ENCODE data around the gene FAM83D. TPM values are rescaled to one million over a fixed set of nuclear protein-coding genes. Genes with fewer than 3 reads are reported as not detected.
A peak's percentile ranks its signal among the peaks of the same experiment; 100 is the strongest.

Gene FAM83D
- total RNA-seq, 2 donors from 2014 or later = 10.4 to 10.5 TPM

DNA sequence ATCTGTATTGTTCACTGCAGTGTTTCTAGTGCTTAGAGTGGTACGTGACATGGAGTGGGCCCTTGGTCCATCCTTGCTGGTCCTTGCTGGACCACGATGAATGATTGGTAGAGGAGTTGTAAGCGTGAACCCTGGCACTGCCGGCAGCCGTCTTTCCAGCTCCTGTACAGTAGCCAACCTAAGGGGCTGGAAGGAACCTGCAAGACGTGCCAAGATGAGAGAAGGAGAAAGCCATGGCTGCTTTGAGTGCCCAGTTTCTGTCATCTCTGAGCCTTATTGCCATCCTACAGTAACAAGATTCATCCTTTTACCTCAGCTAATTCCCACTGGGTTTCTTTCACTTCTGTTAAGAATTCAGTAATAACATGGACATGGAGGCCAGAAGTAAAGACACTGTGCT, 41.9 kb downstream of the FAM83D start:
- Mint-ChIP-seq H3K4me1 (ENCODE audit: low read depth) (peaks cover 27% of the 10 kb centered on the region), H3K27ac (no peak overlapping the region), H3K36me3 (ENCODE audit: insufficient read depth in 2 of 2) (peaks cover 2 to 14% of the 10 kb centered on the region in 2 donors), H3K4me3 (no peak overlapping the region), H3K27me3 (ENCODE audit: low read depth) (no peaks in the 10 kb centered on the region), H3K9me3 (no peaks in the 10 kb centered on the region)
- DNase-seq = no peak
- ATAC-seq (replicated peaks in 1 of 2) = no peak

DNA sequence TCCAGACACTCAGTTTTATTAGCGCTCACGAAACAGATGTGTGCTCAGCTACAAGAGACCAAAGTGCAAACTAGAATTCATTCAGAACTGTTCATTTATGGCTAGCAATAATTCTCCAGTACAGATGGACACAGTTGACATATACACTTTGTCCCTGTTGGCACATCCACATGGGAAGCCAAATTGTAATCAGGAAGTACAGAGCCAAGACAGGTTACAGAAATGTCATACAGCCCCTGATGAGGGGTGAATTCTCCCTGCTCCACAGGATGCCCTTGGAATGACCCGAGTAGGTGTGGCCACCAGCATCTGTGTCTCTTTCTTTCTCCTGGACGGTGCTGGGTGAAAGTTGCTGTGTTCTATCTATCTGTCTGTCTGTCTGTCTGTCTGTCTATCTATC, 43.5 kb downstream of the FAM83D start:
- Mint-ChIP-seq H3K36me3 (ENCODE audit: insufficient read depth in 2 of 2) (peaks cover 4 to 13% of the 10 kb centered on the region in 2 donors), H3K27ac (no peak overlapping the region), H3K27me3 (ENCODE audit: low read depth) (no peaks in the 10 kb centered on the region), H3K4me3 (no peak overlapping the region), H3K4me1 (ENCODE audit: low read depth) (peaks cover 20% of the 10 kb centered on the region), H3K9me3 (no peaks in the 10 kb centered on the region)
- no peak for DNase-seq
- no peak for ATAC-seq (replicated peaks in 1 of 2)

DNA sequence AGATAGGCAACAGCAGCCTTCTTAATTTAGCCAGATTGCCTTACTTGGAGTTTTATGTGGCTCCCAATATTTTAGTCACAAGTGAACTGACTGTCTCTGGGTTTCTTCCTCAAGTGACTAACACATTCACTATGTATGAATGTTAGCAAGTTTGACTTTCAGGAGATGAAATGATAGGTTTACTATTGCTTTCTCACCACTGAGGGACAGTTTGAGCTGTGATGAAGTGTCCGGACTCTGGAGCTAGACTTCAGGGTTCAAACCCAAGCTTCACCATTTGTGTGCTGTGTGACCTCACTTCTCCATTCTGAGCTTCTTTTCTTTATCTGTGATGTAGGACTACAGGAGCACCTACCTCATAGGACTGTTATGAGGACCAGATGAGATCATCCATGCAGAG, 44.1 kb downstream of the FAM83D start:
- no peak overlapping the region for H3K4me3 Mint-ChIP-seq
- H3K27me3 Mint-ChIP-seq (ENCODE audit: low read depth) = no peaks in the 10 kb centered on the region
- ATAC-seq (replicated peaks in 1 of 2) (peak in 1 of 2 donors; percentile 76), DNase-seq (no peak)
- H3K36me3 Mint-ChIP-seq (ENCODE audit: insufficient read depth in 2 of 2) = peaks cover 4 to 11% of the 10 kb centered on the region in 2 donors
- peak overlapping the region; percentile 86 for H3K27ac Mint-ChIP-seq
- H3K9me3 Mint-ChIP-seq = no peaks in the 10 kb centered on the region
- H3K4me1 Mint-ChIP-seq (ENCODE audit: low read depth) = peaks cover 14% of the 10 kb centered on the region

DNA sequence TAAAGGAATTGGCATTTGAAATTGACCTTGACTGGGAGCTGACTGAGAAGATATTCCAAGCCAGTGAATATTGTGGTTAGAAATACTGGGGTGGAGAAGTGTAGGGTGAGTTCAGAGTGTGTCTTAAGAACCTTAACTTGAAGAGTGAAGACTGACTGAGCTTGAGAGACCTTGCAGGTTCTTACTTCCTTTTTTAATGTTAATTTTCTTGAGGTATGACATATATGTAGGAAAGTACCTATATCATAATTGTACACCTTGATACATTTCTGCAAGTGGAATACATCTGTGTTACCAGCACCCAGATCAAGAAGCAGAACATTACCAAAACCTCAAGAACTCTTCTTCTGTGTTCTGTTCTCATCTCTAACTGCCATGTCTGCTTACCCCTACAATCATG, 46.9 kb downstream of the FAM83D start:
- DNase-seq = no peak

DNA sequence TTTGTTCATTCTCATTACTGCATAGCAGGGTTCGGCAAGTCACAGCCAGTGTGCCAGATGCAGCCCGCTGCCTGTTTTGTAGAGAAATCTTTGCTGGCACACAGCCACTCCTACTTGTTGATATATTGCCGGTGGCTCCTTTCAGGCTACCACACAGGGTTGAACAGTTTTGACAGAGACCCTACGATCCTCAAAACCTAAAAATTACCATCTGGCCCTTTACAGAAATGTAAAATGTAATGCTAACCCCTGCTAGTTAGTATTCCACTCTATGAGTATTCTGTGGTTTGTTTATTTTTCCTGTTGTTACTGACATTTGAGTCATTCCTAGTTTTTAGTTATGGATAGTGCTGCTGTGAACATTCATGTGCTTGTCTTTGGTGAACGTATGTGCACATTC, 47.4 kb downstream of the FAM83D start:
- Mint-ChIP-seq H3K4me3 (no peak overlapping the region), H3K27me3 (ENCODE audit: low read depth) (no peaks in the 10 kb centered on the region), H3K4me1 (ENCODE audit: low read depth) (peaks cover 10% of the 10 kb centered on the region), H3K36me3 (ENCODE audit: insufficient read depth in 2 of 2) (peaks cover 4 to 11% of the 10 kb centered on the region in 2 donors), H3K27ac (peak overlapping the region; percentile 71), H3K9me3 (no peaks in the 10 kb centered on the region)
- DNase-seq (no peak), ATAC-seq (replicated peaks in 1 of 2) (no peak)

More for the DNA sequence above, 46.9 kb downstream of the FAM83D start:
- no peak overlapping the region for H3K4me3 Mint-ChIP-seq
- no peak for ATAC-seq (replicated peaks in 1 of 2)
- peaks cover 4 to 11% of the 10 kb centered on the region in 2 donors for H3K36me3 Mint-ChIP-seq (ENCODE audit: insufficient read depth in 2 of 2)
- no peaks in the 10 kb centered on the region for H3K9me3 Mint-ChIP-seq
- no peaks in the 10 kb centered on the region for H3K27me3 Mint-ChIP-seq (ENCODE audit: low read depth)
- peak overlapping the region; percentile 71 for H3K27ac Mint-ChIP-seq
- peaks cover 10% of the 10 kb centered on the region for H3K4me1 Mint-ChIP-seq (ENCODE audit: low read depth)

DNA sequence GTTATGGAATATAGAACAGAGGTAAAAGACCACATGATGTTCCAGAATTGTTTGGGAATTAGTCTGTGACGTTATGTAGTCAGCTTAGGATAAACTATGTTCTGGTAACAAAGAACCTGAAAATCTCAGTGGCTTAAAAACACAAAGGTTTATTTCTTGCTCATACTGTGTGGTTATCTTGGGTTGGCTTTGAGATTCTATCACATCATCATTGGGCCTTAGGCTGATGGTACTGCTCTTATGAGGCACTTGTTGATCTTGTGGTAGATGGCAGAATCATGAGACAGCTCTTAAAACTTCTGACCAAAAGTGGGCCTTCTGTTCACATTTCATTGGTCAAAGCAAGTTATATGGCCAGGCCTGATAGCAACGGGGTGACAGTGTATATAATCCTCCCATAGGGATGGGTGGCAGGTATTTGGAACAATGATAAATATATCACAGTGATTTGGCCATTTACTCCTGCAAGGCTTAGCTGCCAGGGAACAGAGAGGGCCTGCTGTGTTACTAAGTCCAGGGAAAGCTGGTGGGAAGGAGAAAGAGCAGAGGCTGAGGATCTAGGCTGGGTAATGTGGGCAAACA, 49.4 kb downstream of the FAM83D start:
- no peak overlapping the region for H3K4me3 Mint-ChIP-seq
- H3K9me3 Mint-ChIP-seq = no peaks in the 10 kb centered on the region
- DNase-seq (no peak), ATAC-seq (replicated peaks in 1 of 2) (peak; percentile 79 to 91)
- peaks cover 4 to 8% of the 10 kb centered on the region in 2 donors for H3K36me3 Mint-ChIP-seq (ENCODE audit: insufficient read depth in 2 of 2)
- no peaks in the 10 kb centered on the region for H3K27me3 Mint-ChIP-seq (ENCODE audit: low read depth)
- H3K27ac Mint-ChIP-seq = no peak overlapping the region
- H3K4me1 Mint-ChIP-seq (ENCODE audit: low read depth) = peaks cover 10% of the 10 kb centered on the region

DNA sequence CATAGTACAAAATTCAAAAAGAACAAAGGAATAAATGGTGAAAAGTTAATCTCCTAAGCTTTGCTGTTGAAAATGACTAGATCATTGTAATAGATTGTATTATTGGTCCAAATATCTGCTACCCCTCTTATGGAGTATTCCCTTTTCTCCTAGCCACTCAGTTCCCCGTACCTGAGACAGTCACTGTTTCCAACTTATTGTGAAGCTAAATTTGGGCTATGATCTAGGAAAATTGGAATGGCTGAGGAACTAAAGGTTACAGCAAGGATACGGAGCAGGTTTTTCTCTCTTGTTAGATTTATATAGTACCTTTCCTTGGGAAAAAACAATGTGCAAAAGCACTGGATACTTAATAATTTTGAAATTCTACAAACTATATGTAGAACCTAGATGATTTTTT, 53.2 kb downstream of the FAM83D start:
- no peaks in the 10 kb centered on the region for H3K9me3 Mint-ChIP-seq
- DNase-seq (no peak), ATAC-seq (replicated peaks in 1 of 2) (no peak)
- no peak overlapping the region for H3K4me3 Mint-ChIP-seq
- peaks cover 2% of the 10 kb centered on the region in 2 donors for H3K36me3 Mint-ChIP-seq (ENCODE audit: insufficient read depth in 2 of 2)
- no peaks in the 10 kb centered on the region for H3K27me3 Mint-ChIP-seq (ENCODE audit: low read depth)
- H3K4me1 Mint-ChIP-seq (ENCODE audit: low read depth) = peaks cover 8% of the 10 kb centered on the region
- no peak overlapping the region for H3K27ac Mint-ChIP-seq

DNA sequence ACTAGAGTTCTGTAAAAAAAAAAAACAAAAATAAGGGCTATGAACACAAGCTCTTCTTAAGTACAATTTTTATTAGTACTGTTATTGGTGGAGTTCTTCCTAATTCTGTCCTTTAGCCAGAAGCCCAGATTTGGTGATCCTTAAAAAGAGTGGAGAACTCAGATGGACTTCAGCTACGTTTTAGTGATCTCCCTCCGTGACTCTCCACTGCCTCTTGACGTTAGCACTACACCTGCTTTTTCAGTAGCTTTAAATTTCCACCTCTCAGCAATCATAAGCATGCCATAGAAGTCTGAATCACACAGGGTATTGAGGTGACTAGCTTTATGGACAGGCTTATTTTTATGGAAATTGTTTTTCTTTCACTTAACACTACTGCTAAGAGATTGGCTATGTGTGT, 53.6 kb downstream of the FAM83D start:
- Mint-ChIP-seq H3K4me1 (ENCODE audit: low read depth) (peaks cover 5% of the 10 kb centered on the region), H3K27ac (no peak overlapping the region), H3K27me3 (ENCODE audit: low read depth) (no peaks in the 10 kb centered on the region), H3K4me3 (no peak overlapping the region), H3K9me3 (no peaks in the 10 kb centered on the region), H3K36me3 (ENCODE audit: insufficient read depth in 2 of 2) (no peaks in the 10 kb centered on the region)
- ATAC-seq (replicated peaks in 1 of 2) = no peak
- DNase-seq = no peak

DNA sequence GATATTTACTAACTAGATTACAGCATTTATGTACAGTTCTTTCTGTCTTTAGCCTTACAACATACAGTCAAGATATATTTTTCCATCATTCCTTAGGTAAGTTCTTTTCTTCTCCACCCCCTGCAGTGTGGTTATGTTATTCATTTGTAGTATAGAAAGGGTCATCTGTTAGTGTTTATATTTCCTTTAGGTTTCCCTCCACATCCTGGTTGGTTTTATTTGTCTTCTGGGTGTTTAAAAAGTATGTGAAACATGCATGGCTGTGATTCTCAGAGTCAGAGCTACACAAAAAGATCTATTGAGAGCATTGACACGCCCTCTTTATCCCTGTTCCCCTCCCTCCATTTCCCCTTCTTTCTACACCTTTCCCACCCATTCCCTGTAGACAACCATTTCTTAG, 56.1 kb downstream of the FAM83D start:
- Mint-ChIP-seq H3K4me3 (no peak overlapping the region), H3K36me3 (ENCODE audit: insufficient read depth in 2 of 2) (no peaks in the 10 kb centered on the region)
- no peak for ATAC-seq (replicated peaks in 1 of 2)

DNA sequence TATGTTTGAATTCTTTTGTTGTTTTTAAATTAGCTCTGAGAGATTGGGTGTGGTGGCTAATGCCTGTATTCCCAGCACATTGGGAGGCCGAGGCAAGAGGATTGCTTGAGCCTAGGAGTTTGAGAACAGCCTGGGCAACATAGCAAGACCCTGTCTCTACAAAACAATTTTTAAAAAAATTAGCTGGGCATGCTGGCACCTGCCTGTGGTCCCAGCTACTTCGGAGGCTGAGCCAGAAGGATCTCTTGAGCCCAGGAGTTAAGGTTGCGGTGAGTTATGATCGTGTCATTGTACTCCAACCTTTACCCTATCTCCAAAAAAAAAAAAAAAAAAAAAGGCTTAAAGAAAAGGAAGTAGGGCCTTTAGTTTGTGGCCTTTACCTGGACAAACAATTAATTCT, 58.8 kb downstream of the FAM83D start:
- Mint-ChIP-seq H3K9me3 (no peaks in the 10 kb centered on the region), H3K36me3 (ENCODE audit: insufficient read depth in 2 of 2) (peaks cover 0 to 11% of the 10 kb centered on the region in 2 donors), H3K4me3 (no peak overlapping the region), H3K27me3 (ENCODE audit: low read depth) (no peaks in the 10 kb centered on the region), H3K4me1 (ENCODE audit: low read depth) (peaks cover 14% of the 10 kb centered on the region), H3K27ac (no peak overlapping the region)
- no peak for ATAC-seq (replicated peaks in 1 of 2)
- DNase-seq = no peak

More for the DNA sequence above, 56.1 kb downstream of the FAM83D start:
- no peaks in the 10 kb centered on the region for H3K27me3 Mint-ChIP-seq (ENCODE audit: low read depth)
- DNase-seq = no peak
- no peaks in the 10 kb centered on the region for H3K9me3 Mint-ChIP-seq
- H3K4me1 Mint-ChIP-seq (ENCODE audit: low read depth) = peaks cover 5% of the 10 kb centered on the region
- no peak overlapping the region for H3K27ac Mint-ChIP-seq

DNA sequence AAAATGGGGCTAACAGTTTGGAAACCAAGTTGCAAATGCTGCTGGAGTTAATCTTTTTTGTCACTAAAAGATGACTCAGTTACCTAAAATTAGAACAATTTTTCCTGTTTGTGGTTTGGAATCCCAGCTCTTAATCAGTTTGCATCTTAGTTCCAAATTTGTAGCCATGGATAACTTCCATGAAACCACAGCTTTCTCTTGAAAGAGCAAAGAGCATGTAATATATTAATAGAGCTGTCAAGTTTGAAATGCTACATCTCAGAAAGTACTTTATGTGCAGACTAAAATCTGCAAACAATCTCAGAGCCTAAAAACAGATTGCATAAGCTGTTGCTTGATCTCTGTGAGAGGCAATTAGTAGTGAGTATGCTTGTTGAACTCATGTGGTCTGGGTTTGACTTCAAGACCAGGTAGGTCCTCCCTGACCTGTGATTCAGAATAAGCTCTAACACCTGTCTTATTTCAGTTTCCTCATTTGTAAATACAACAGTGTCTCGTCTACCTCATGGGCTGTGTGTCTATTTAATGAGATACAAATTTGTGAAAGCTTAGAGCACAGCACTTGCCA, 59.5 kb downstream of the FAM83D start:
- DNase-seq (no peak), ATAC-seq (replicated peaks in 1 of 2) (no peak)
- H3K4me1 Mint-ChIP-seq (ENCODE audit: low read depth) = peaks cover 14% of the 10 kb centered on the region
- no peaks in the 10 kb centered on the region for H3K27me3 Mint-ChIP-seq (ENCODE audit: low read depth)
- H3K27ac Mint-ChIP-seq = no peak overlapping the region
- H3K36me3 Mint-ChIP-seq (ENCODE audit: insufficient read depth in 2 of 2) = peaks cover 0 to 12% of the 10 kb centered on the region in 2 donors
- H3K9me3 Mint-ChIP-seq = no peaks in the 10 kb centered on the region
- no peak overlapping the region for H3K4me3 Mint-ChIP-seq

DNA sequence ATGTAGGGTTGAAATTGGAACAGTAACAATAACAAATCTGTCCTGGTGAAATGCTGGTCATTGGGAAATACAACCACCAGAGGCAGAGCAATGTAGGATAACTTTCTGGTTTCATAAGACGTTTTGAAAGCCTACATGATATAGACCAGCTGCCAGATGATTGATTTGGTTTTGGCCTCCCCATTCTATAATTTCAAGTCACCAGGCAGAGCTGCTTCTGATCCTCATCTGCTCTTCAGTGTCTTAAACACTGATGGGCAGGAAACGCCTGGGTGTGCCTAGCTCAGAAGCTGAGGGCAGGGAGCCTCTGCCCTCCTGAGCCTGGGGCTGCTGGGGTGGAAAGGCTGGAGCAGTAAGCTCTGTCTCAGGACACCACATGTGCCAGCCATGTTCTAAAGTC, 60.4 kb downstream of the FAM83D start:
- ATAC-seq (replicated peaks in 1 of 2) = no peak
- DNase-seq = no peak
- Mint-ChIP-seq H3K4me1 (ENCODE audit: low read depth) (peaks cover 14% of the 10 kb centered on the region), H3K4me3 (no peak overlapping the region), H3K9me3 (no peaks in the 10 kb centered on the region), H3K27me3 (ENCODE audit: low read depth) (no peaks in the 10 kb centered on the region), H3K27ac (no peak overlapping the region), H3K36me3 (ENCODE audit: insufficient read depth in 2 of 2) (peaks cover 0 to 12% of the 10 kb centered on the region in 2 donors)

DNA sequence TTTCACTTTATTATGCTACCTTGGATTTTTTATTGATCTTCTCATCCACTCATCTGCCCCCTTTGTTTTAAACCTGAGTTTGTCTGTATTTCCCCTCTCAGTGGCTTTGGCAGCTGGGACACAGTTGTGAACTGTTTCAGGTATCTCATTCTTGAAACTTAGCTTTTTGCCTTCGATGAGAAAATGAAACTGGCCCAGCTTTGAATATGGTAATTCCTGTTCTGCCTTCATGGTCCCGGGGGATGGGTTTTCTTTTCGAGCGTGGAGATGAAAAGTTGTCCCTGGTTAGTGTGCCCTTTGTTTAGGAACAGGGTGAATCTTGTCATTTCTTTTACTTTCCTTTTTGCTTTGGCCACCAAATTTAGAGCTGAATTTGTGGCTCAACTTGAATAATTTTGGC, 61.6 kb downstream of the FAM83D start:
- ATAC-seq (replicated peaks in 1 of 2) = no peak
- H3K9me3 Mint-ChIP-seq = no peaks in the 10 kb centered on the region
- H3K27ac Mint-ChIP-seq = peak overlapping the region; percentile 76
- peaks cover 9% of the 10 kb centered on the region for H3K4me1 Mint-ChIP-seq (ENCODE audit: low read depth)
- peaks cover 0 to 12% of the 10 kb centered on the region in 2 donors for H3K36me3 Mint-ChIP-seq (ENCODE audit: insufficient read depth in 2 of 2)
- no peaks in the 10 kb centered on the region for H3K27me3 Mint-ChIP-seq (ENCODE audit: low read depth)
- H3K4me3 Mint-ChIP-seq = peak overlapping the region in 1 of 2 donors; percentile 62
- DNase-seq = no peak

DNA sequence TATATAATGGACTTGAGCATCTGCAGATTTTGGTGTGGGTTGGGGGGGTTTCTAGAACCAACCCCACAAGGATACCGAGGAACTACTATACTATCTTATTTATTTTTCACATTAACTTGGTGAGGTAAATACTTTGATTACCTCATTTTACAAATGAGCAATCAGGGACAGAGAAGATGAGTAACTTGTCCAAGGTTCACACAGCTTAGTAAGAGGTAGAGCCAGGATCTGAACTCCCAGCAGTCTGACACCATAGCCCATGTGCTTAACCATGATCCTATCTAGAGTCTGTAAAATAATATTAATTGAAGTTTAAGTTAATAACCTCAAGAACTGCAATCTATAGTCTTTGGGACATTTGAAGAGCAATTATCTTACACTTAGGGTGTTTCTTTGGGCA, 64.5 kb downstream of the FAM83D start:
- no peak overlapping the region for H3K27ac Mint-ChIP-seq
- no peak for ATAC-seq (replicated peaks in 1 of 2)
- H3K36me3 Mint-ChIP-seq (ENCODE audit: insufficient read depth in 2 of 2) = peaks cover 0 to 12% of the 10 kb centered on the region in 2 donors
- no peak for DNase-seq
- no peaks in the 10 kb centered on the region for H3K9me3 Mint-ChIP-seq
- no peak overlapping the region for H3K4me3 Mint-ChIP-seq
- H3K27me3 Mint-ChIP-seq (ENCODE audit: low read depth) = no peaks in the 10 kb centered on the region
- peaks cover 9% of the 10 kb centered on the region for H3K4me1 Mint-ChIP-seq (ENCODE audit: low read depth)
